CD4-positive, alpha-beta memory T cell (primary cell): ENCODE results near the gene TTC7B. TPM values are rescaled to one million over a fixed set of nuclear protein-coding genes. Genes with fewer than 3 reads are reported as not detected.
A peak's percentile ranks its signal among the peaks of the same experiment; 100 is the strongest.
"Not testable (repeated sequence)": the region's sequence is repeated elsewhere in the genome, so short reads cannot be mapped to it uniquely, and the experiment has no call there.

Source experiments
- CTCF ChIA-PET: fragments of 350-600 bp; sonication (Branson Sonifier 250); formaldehyde crosslinking; loops from one replicate; lab custom pipeline; 2021; ENCODE audit warnings: inconsistent platforms; ENCODE audit not compliant: partially characterized antibody; lab: Charles Lee
- POLR2A ChIA-PET: fragments of 350-600 bp; sonication (Branson Sonifier 250); formaldehyde crosslinking; loops from one replicate; lab custom pipeline; 2021; ENCODE audit not compliant: partially characterized antibody; lab: Charles Lee
- DNase-seq, 5 donors: peaks; one replicate each; pipeline versions ENCODE4 v3.0.0 to v3.0.0-alpha.2; 2020 to 2022; ENCODE audit warnings: mixed read lengths in 1 of 5
- H3K27ac ChIP-seq: one replicate; pipeline ENCODE4 v1.7.0; 2013; ENCODE audit warnings: low read depth, low read length
- H3K27me3 ChIP-seq: 2 replicates; pipeline ENCODE4 v1.7.0; 2013; ENCODE audit warnings: mild to moderate bottlenecking, low read length, moderate library complexity; ENCODE audit not compliant: insufficient read depth
- H3K36me3 ChIP-seq: 2 replicates; pipeline ENCODE4 v1.7.0; 2013; ENCODE audit warnings: mild to moderate bottlenecking, low read length, moderate library complexity; ENCODE audit not compliant: insufficient read depth
- H3K4me1 ChIP-seq: 2 replicates; pipeline ENCODE4 v1.7.0; 2013; ENCODE audit warnings: mild to moderate bottlenecking, low read length, moderate library complexity; ENCODE audit not compliant: insufficient read depth
- H3K4me3 ChIP-seq, 2 donors: one replicate each; pipeline ENCODE4 v1.7.0; 2013; ENCODE audit warnings: low read length in 2 of 2, mild to moderate bottlenecking in 1 of 2
- H3K9me3 ChIP-seq, 2 donors: one replicate each; pipeline ENCODE4 v1.7.0; 2013; ENCODE audit warnings: low read length in 2 of 2, control low read depth in 1 of 2; ENCODE audit not compliant: control insufficient read depth in 1 of 2
- H3K27ac Mint-ChIP-seq, 7 donors: one replicate each; pipeline ENCODE4 v1.8.0; 2020 to 2021; ENCODE audit warnings: mixed read lengths in 7 of 7, mild to moderate bottlenecking in 6 of 7, inconsistent platforms in 3 of 7, moderate library complexity in 3 of 7
- H3K27me3 Mint-ChIP-seq, 2 donors: one replicate each; pipeline ENCODE4 v1.8.0; 2020 to 2021; ENCODE audit warnings: mixed read lengths in 2 of 2
- H3K36me3 Mint-ChIP-seq, 2 donors: one replicate each; pipeline ENCODE4 v1.8.0; 2020 to 2021; ENCODE audit warnings: mixed read lengths in 2 of 2, inconsistent platforms in 1 of 2, mild to moderate bottlenecking in 1 of 2
- H3K4me1 Mint-ChIP-seq, 4 donors: one replicate each; pipeline ENCODE4 v1.8.0; 2020 to 2021; ENCODE audit warnings: mixed read lengths in 4 of 4, mild to moderate bottlenecking in 1 of 4
- H3K4me3 Mint-ChIP-seq, 8 donors: one replicate each; pipeline ENCODE4 v1.8.0; 2020 to 2021; ENCODE audit warnings: mixed read lengths in 8 of 8, mild to moderate bottlenecking in 7 of 8, moderate library complexity in 6 of 8, inconsistent platforms in 3 of 8
- H3K9me3 Mint-ChIP-seq, 8 donors: one replicate each; pipeline ENCODE4 v1.8.0; 2020 to 2021; ENCODE audit warnings: mixed read lengths in 8 of 8, mild to moderate bottlenecking in 5 of 8, inconsistent platforms in 3 of 8, moderate library complexity in 1 of 8
- intact Hi-C: fragments of 100-400 bp; cut with micrococcal nuclease; formaldehyde crosslinking; loops from one replicate; pipeline ENCODE4 v1.15.1; 2023
- polyA plus RNA-seq, 2 donors: library from polyadenylated mRNA; unstranded; fragments of 300-500 nt; fragmentation: Illumina TruSeq; gene quantifications; one replicate each; pipeline ENCODE4 v1.2.3, GENCODE V29; 2021
- total RNA-seq, 2 experiments: library from RNA; stranded (reverse); gene quantifications; one replicate each; pipeline ENCODE4 v1.2.3, GENCODE V29; 2021

The TTC7B gene
- total and polyA plus RNA-seq, 4 experiments from 2014 or later = 0.30 to 1.9 (median 1.5) TPM; not detected in 1

- intact Hi-C loops = no loop called here
- no peaks in the 10 kb centered on the region for H3K27me3 Mint-ChIP-seq
- POLR2A ChIA-PET = no interaction called here
- H3K4me1 Mint-ChIP-seq = no peaks in the 10 kb centered on the region
- no peaks in the 10 kb centered on the region for H3K36me3 Mint-ChIP-seq
- H3K4me3 ChIP-seq = no peak overlapping the region
- H3K9me3 ChIP-seq = no peaks in the 10 kb centered on the region
- DNase-seq = no peak
- CTCF ChIA-PET = no interaction called here
- no peak overlapping the region for H3K27ac ChIP-seq
- no peaks in the 10 kb centered on the region for H3K36me3 ChIP-seq
- no peaks in the 10 kb centered on the region for H3K27me3 ChIP-seq
- peak overlapping the region in 1 of 7 donors; percentile 38 for H3K27ac Mint-ChIP-seq
- H3K9me3 Mint-ChIP-seq = no peaks in the 10 kb centered on the region
- no peaks in the 10 kb centered on the region for H3K4me1 ChIP-seq
- no peak overlapping the region for H3K4me3 Mint-ChIP-seq
These were observed 282.0 kb downstream of the TTC7B start for GRCh38 chr14:90534091-90534837.

- no peaks in the 10 kb centered on the region for H3K36me3 ChIP-seq
- Mint-ChIP-seq H3K27me3 (peaks cover 3 to 4% of the 10 kb centered on the region in 2 donors), H3K9me3 (peaks cover 0 to 4% (median 0%) of the 10 kb centered on the region in 8 donors), H3K4me3 (no peak overlapping the region), H3K27ac (no peak overlapping the region), H3K4me1 (no peaks in the 10 kb centered on the region), H3K36me3 (no peaks in the 10 kb centered on the region)
- no peaks in the 10 kb centered on the region for H3K9me3 ChIP-seq
- no peak overlapping the region for H3K4me3 ChIP-seq
- intact Hi-C loops = no loop called here
- ChIA-PET POLR2A (no interaction called here), CTCF (no interaction called here)
- no peak overlapping the region for H3K27ac ChIP-seq
- DNase-seq = no peak
- no peaks in the 10 kb centered on the region for H3K27me3 ChIP-seq
- H3K4me1 ChIP-seq = no peaks in the 10 kb centered on the region
These were observed 282.6 kb downstream of the TTC7B start for GRCh38 chr14:90533591-90534021.

- Histone ChIP-seq H3K36me3 (no peaks in the 10 kb centered on the region), H3K4me3 (no peak overlapping the region), H3K9me3 (no peaks in the 10 kb centered on the region), H3K4me1 (no peaks in the 10 kb centered on the region), H3K27me3 (no peaks in the 10 kb centered on the region), H3K27ac (no peak overlapping the region)
- Mint-ChIP-seq H3K9me3 (peaks cover 0 to 4% (median 0%) of the 10 kb centered on the region in 8 donors), H3K36me3 (no peaks in the 10 kb centered on the region), H3K4me3 (no peak overlapping the region), H3K27ac (peak overlapping the region in 1 of 7 donors; percentile 32), H3K4me1 (no peaks in the 10 kb centered on the region), H3K27me3 (peaks cover 6% of the 10 kb centered on the region in 2 donors)
- intact Hi-C loops = no loop called here
- DNase-seq = no peak
- ChIA-PET CTCF (no interaction called here), POLR2A (no interaction called here)
These were observed 283.3 kb downstream of the TTC7B start for GRCh38 chr14:90532826-90533525.

- CTCF ChIA-PET = no interaction called here
These were observed 284.7 kb downstream of the TTC7B start for GRCh38 chr14:90531497-90531896.

GRCh38 chr14:90530523-90530922 is 285.7 kb downstream of the TTC7B start:
- Histone ChIP-seq H3K27ac (no peak overlapping the region), H3K9me3 (peaks cover 0 to 3% of the 10 kb centered on the region in 2 donors), H3K36me3 (no peaks in the 10 kb centered on the region), H3K27me3 (no peaks in the 10 kb centered on the region), H3K4me1 (no peaks in the 10 kb centered on the region), H3K4me3 (no peak overlapping the region)
- Mint-ChIP-seq H3K27me3 (peaks cover 6 to 8% of the 10 kb centered on the region in 2 donors), H3K4me1 (no peaks in the 10 kb centered on the region), H3K4me3 (no peak overlapping the region), H3K9me3 (peaks cover 0 to 14% (median 8%) of the 10 kb centered on the region in 8 donors), H3K36me3 (no peaks in the 10 kb centered on the region), H3K27ac (no peak overlapping the region)
- ChIA-PET CTCF (no interaction called here), POLR2A (no interaction called here)
- intact Hi-C loops = no loop called here
- no peak for DNase-seq

More at GRCh38 chr14:90531497-90531896, 284.7 kb downstream of the TTC7B start:
- no peaks in the 10 kb centered on the region for H3K27me3 ChIP-seq
- no peak for DNase-seq
- POLR2A ChIA-PET = no interaction called here
- no peak overlapping the region for H3K27ac ChIP-seq
- H3K36me3 Mint-ChIP-seq = no peaks in the 10 kb centered on the region
- no peaks in the 10 kb centered on the region for H3K36me3 ChIP-seq
- peaks cover 0 to 12% (median 8%) of the 10 kb centered on the region in 8 donors for H3K9me3 Mint-ChIP-seq
- H3K27ac Mint-ChIP-seq = no peak overlapping the region
- H3K4me1 ChIP-seq = no peaks in the 10 kb centered on the region
- intact Hi-C loops = no loop called here
- no peaks in the 10 kb centered on the region for H3K4me1 Mint-ChIP-seq
- H3K27me3 Mint-ChIP-seq = peaks cover 6 to 8% of the 10 kb centered on the region in 2 donors
- no peak overlapping the region for H3K4me3 Mint-ChIP-seq
- H3K9me3 ChIP-seq = peaks cover 0 to 3% of the 10 kb centered on the region in 2 donors
- no peak overlapping the region for H3K4me3 ChIP-seq

GRCh38 chr14:90527978-90528377 is 288.3 kb downstream of the TTC7B start:
- H3K4me3 Mint-ChIP-seq = no peak overlapping the region
- H3K4me3 ChIP-seq = no peak overlapping the region
- intact Hi-C loops = no loop called here
- H3K27ac Mint-ChIP-seq = no peak overlapping the region
- peaks cover 0 to 17% (median 8%) of the 10 kb centered on the region in 8 donors for H3K9me3 Mint-ChIP-seq
- no peaks in the 10 kb centered on the region for H3K36me3 Mint-ChIP-seq
- H3K4me1 ChIP-seq = no peaks in the 10 kb centered on the region
- no peaks in the 10 kb centered on the region for H3K4me1 Mint-ChIP-seq
- ChIA-PET CTCF (no interaction called here), POLR2A (no interaction called here)
- no peak for DNase-seq
- H3K36me3 ChIP-seq = no peaks in the 10 kb centered on the region
- peaks cover 0 to 3% of the 10 kb centered on the region in 2 donors for H3K9me3 ChIP-seq
- H3K27me3 Mint-ChIP-seq = peaks cover 6 to 9% of the 10 kb centered on the region in 2 donors
- no peak overlapping the region for H3K27ac ChIP-seq
- H3K27me3 ChIP-seq = no peaks in the 10 kb centered on the region

GRCh38 chr14:90526536-90526935 is 289.7 kb downstream of the TTC7B start:
- CTCF ChIA-PET, POLR2A ChIA-PET, H3K4me3 Mint-ChIP-seq, H3K4me1 Mint-ChIP-seq, H3K36me3 Mint-ChIP-seq, H3K4me1 ChIP-seq, H3K27ac ChIP-seq, H3K9me3 ChIP-seq, intact Hi-C loops, H3K27ac Mint-ChIP-seq, H3K27me3 Mint-ChIP-seq, H3K4me3 ChIP-seq, H3K27me3 ChIP-seq, H3K36me3 ChIP-seq, DNase-seq: not testable (repeated sequence)
- H3K9me3 Mint-ChIP-seq = peaks cover 0 to 17% (median 8%) of the 10 kb centered on the region in 8 donors
